Jurkat, Clone E6-1 (cell line): ENCODE data around the gene LRRC28.

ENCODE experiments used
- DNase-seq: peaks from one replicate; pipeline ENCODE4 v3.0.0-alpha.2; 2011; ENCODE audit warnings: low read depth, low spot score
- H3K4me3 ChIP-seq: 2 replicates; pipeline ENCODE4 v1.5.1; 2011; ENCODE audit warnings: mild to moderate bottlenecking, low read length, control low read depth, moderate library complexity

The LRRC28 gene

DNA sequence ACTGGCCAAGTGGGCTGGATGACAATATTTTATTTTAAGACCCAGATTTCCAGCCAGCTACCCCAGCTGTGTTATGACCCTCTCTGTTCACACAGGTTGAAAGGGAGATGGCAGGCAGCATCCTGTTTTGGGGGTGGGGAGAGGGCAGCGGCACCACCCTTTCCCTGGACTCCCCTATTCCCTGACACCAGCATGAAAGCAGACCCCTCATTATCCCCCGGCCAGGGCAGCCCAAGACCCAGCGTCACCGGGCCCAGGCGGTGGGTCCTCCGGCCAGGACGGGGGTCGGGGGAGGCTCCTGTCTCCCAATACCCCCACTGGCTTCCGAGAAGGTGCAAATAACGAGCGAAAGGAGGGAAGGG is 186.9 kb downstream of the LRRC28 start:
- H3K4me3 ChIP-seq = no peak overlapping the region
- DNase-seq = no peak

DNA sequence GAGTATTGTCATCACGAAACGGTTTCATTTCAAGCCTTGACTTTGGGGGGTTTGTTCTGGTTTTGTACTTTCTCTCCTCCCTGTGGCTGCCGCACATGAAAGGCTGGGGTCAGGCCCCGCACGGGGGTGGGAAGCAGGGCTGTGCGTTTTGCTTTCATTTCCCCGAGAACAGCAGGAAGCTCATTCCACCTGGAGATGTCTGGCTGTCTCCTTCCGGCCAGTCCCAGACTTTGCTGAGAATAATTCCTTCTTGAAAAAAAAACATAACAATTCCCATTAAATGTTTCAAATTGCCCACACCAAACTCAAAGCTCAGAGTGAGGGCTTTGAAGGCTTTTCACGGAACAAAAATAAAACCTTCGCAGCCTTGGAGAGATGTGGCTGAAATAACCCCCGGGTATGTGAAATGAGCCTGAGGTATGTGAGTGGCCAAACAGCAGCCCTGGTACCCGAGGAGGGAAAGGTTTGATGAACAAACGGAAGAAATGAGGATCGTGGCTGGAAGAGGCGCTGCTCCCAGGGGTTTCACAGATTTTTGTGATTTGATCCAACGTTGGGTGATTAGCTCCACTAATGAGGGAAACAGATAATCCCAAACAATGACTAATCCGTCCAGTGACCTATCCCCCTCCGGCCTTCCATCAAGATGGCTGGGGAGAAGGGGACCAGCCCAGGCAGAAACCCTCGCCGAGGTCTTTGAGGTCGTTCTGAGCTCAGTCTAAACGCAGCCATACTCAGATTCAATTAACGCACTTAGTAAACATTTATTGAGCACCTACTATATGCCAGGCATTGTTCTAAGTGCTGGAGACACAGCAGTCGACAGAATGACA is 187.6 kb downstream of the LRRC28 start:
- H3K4me3 ChIP-seq = no peak overlapping the region
- DNase-seq = peak; percentile 34

DNA sequence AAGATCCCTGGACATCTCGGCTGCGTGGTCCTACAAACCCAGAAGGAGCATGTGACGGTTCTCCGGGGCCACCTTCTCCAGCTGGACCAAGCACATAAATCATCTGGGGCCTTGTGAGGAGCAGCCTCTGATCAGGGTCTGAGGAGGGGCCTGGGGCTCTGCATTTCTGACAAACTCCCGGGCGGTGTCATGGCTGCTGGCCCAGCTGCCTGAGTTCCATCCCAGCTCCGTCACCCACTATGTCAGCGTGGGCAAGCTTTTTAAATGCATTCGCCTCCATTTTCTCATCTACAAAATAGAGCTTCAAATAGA is 188.2 kb downstream of the LRRC28 start:
- no peak for DNase-seq
- H3K4me3 ChIP-seq = no peak overlapping the region

DNA sequence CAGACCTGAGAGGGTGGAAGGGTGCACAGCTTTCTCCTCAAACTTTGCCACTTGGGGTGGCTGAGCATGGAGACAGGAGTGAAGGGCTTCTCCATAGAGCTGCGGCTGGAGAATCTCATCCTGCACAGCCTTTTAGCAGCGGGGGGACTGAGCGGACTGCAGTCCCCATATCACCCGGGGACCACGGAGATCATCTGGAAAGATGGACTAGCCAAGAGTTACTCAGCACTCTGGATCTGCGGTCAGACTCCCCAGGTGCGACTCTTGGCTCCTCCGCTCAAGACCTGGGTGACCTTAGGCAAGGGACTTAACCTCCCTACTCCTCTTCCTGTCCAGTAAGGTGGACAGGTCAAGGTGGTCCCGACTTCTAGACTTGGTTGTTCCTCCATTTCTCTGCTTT is 188.7 kb downstream of the LRRC28 start:
- H3K4me3 ChIP-seq = no peak overlapping the region
- no peak for DNase-seq
